WI38 (cell line): Measurements from ENCODE around the gene GMCL1.

Experiments used
- H3K4me3 ChIP-seq: 2 replicates; pipeline ENCODE4 v1.5.1; 2011; ENCODE audit warnings: low read depth, mild to moderate bottlenecking, control low read depth, low read length
- TF ChIP-seq, protein P1 (sequence below): IDR thresholded peaks from 2 replicates; pipeline ENCODE4 v1.5.1; 2012; ENCODE audit warnings: low read depth, mild to moderate bottlenecking, control low read depth, low read length

The GMCL1 gene, protein sequence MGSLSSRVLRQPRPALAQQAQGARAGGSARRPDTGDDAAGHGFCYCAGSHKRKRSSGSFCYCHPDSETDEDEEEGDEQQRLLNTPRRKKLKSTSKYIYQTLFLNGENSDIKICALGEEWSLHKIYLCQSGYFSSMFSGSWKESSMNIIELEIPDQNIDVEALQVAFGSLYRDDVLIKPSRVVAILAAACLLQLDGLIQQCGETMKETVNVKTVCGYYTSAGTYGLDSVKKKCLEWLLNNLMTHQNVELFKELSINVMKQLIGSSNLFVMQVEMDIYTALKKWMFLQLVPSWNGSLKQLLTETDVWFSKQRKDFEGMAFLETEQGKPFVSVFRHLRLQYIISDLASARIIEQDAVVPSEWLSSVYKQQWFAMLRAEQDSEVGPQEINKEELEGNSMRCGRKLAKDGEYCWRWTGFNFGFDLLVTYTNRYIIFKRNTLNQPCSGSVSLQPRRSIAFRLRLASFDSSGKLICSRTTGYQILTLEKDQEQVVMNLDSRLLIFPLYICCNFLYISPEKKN

DNA sequence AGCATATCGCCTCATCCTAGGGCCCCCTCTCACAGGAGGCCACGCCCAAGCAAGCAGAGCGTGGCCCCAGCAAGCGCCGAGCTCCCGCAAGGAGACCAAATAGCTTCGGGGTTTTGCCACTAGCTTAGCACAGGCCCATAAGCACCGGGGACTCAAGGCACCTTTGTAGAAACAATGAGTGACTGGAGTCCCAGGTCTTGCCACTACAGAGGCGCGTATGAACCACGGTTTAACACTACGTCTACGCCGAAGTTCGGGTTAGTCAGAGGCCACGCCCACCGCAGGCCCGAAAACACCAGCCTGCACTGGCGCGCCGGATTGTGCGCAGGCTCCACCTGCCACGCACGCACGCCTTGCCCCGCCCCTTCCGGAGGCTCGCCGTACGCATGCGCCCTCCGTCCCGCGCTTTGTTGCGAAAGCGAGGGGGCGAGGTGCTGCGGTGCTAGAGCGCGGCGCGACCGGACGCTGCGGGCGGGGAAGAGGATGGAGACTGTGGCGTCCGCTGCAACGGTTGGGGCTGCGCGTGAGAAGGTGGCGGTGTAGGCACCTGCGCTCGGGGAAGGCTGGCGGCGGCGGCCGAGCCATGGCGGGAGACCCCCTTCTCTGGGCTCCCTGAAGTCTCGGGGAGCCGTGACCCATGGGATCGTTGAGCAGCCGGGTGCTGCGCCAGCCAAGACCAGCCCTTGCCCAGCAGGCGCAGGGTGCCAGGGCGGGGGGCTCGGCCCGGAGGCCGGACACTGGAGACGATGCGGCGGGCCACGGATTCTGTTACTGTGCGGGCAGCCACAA, at the start of gene GMCL1:
Gene GMCL1 (plus strand): TSS at position 405 of the 789 bp plus-strand sequence. CDS start 233 bp downstream, at position 638.
- peak within 1 kb of the TSS; percentile 91 for H3K4me3 ChIP-seq

DNA sequence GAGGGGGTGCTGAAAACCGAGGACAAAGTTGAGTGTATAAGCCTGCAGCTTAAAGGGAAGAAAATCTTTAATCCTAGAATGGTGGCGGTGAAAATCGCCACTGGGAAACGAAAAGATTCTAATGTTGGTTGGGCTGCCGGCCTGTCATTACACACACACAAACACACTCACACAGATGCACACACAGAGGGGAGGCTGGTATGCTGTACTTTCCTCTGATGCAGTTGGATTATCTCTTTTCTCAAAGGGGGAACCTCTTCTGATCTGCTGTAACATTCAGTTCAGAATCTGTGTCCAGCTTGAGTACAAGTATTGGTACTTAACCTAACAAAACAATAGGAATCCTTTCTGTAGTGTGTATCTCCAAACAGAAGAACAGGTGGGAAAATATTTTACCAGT, 48.5 kb upstream of the GMCL1 start:
- TF ChIP-seq, protein P1, sequence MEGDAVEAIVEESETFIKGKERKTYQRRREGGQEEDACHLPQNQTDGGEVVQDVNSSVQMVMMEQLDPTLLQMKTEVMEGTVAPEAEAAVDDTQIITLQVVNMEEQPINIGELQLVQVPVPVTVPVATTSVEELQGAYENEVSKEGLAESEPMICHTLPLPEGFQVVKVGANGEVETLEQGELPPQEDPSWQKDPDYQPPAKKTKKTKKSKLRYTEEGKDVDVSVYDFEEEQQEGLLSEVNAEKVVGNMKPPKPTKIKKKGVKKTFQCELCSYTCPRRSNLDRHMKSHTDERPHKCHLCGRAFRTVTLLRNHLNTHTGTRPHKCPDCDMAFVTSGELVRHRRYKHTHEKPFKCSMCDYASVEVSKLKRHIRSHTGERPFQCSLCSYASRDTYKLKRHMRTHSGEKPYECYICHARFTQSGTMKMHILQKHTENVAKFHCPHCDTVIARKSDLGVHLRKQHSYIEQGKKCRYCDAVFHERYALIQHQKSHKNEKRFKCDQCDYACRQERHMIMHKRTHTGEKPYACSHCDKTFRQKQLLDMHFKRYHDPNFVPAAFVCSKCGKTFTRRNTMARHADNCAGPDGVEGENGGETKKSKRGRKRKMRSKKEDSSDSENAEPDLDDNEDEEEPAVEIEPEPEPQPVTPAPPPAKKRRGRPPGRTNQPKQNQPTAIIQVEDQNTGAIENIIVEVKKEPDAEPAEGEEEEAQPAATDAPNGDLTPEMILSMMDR, result no peak

More for the DNA sequence above, at the start of gene GMCL1:
- TF ChIP-seq, protein P1, result no peak

GRCh38 chr2:69781321-69782248, 47.9 kb upstream of the GMCL1 start:
- TF ChIP-seq, protein P1, result no peak
- H3K4me3 ChIP-seq, result no peak overlapping the region

More for the DNA sequence above, 48.5 kb upstream of the GMCL1 start:
- H3K4me3 ChIP-seq, result no peak overlapping the region

DNA sequence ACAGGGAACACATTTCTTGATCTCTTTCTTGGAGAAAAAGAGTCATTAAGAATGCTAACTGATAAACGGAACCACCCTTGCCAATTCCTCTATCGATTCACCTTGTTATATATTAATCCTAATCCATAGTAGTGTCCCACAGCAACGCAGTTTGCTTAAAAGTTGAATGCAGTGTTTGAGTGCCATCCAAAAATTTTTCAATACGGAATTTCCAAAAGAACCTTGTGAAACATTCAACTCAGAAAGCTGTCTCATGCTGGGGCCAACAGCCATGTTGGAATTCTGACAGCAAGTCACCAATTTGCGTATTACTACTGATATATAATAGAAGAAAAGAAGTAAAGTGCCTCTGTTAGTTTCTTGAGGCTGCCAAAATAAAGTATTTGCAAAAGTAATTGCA, 45.2 kb upstream of the GMCL1 start:
- H3K4me3 ChIP-seq, result no peak overlapping the region
- TF ChIP-seq, protein P1, result no peak

- no peak overlapping the region for H3K4me3 ChIP-seq
- TF ChIP-seq, protein P1, result no peak
Measured at GRCh38 chr2:69785358-69785757, 44.1 kb upstream of the GMCL1 start.

GRCh38 chr2:69786052-69786560, 43.4 kb upstream of the GMCL1 start:
- H3K4me3 ChIP-seq, result no peak overlapping the region
- TF ChIP-seq, protein P1, result no peak
